Immature natural killer cell (primary cell): Measurements from ENCODE around the gene HOXB7. TPM values are rescaled to one million over a fixed set of nuclear protein-coding genes. Genes with fewer than 3 reads are reported as not detected.

Source experiments
- DNase-seq, 3 donors: peaks; one replicate each; pipeline ENCODE4 v3.0.0; 2022; ENCODE audit warnings: mixed read lengths in 1 of 3
- H3K27ac Mint-ChIP-seq, 6 donors: one replicate each; pipeline ENCODE4 v1.8.0; 2020; ENCODE audit warnings: mixed read lengths in 6 of 6, mild to moderate bottlenecking in 5 of 6, inconsistent platforms in 4 of 6, moderate library complexity in 3 of 6
- H3K27me3 Mint-ChIP-seq, 3 donors: one replicate each; pipeline ENCODE4 v1.8.0; 2020 to 2021; ENCODE audit warnings: low read depth in 3 of 3, mild to moderate bottlenecking in 3 of 3, mixed read lengths in 3 of 3, moderate library complexity in 3 of 3, inconsistent platforms in 1 of 3
- H3K36me3 Mint-ChIP-seq, 3 donors: one replicate each; pipeline ENCODE4 v1.8.0; 2020; ENCODE audit warnings: mixed read lengths in 3 of 3, inconsistent platforms in 2 of 3, mild to moderate bottlenecking in 2 of 3
- H3K4me1 Mint-ChIP-seq, 2 donors: one replicate each; pipeline ENCODE4 v1.8.0; 2020; ENCODE audit warnings: inconsistent platforms in 2 of 2, mild to moderate bottlenecking in 2 of 2, mixed read lengths in 2 of 2, moderate library complexity in 1 of 2
- H3K4me3 Mint-ChIP-seq, 5 donors: one replicate each; pipeline ENCODE4 v1.8.0; 2020; ENCODE audit warnings: mild to moderate bottlenecking in 5 of 5, mixed read lengths in 5 of 5, inconsistent platforms in 3 of 5, moderate library complexity in 3 of 5
- H3K9me3 Mint-ChIP-seq, 6 donors: one replicate each; pipeline ENCODE4 v1.8.0; 2020; ENCODE audit warnings: mild to moderate bottlenecking in 6 of 6, mixed read lengths in 6 of 6, inconsistent platforms in 4 of 6, moderate library complexity in 3 of 6
- polyA plus RNA-seq, 3 donors: library from polyadenylated mRNA; unstranded; fragments of 300-500 nt; fragmentation: Illumina TruSeq; gene quantifications; one replicate each; pipeline ENCODE4 v1.2.3, GENCODE V29; 2021

HOXB7 gene
- polyA plus RNA-seq, 3 donors from 2014 or later: 0.39 to 1.8 (median 1.5) TPM

GRCh38 chr17:48596735-48597527, 13.9 kb downstream of the HOXB7 start:
- peaks cover 43 to 57% of the 10 kb centered on the region in 2 donors for H3K4me1 Mint-ChIP-seq
- H3K27ac Mint-ChIP-seq: peak overlapping the region in 1 of 6 donors; percentile 35
- H3K9me3 Mint-ChIP-seq: no peaks in the 10 kb centered on the region
- H3K4me3 Mint-ChIP-seq: peak overlapping the region; percentile 82 to 91 (median 86)
- peaks cover 0 to 3% (median 3%) of the 10 kb centered on the region in 3 donors for H3K36me3 Mint-ChIP-seq
- DNase-seq: no peak
- H3K27me3 Mint-ChIP-seq: peaks cover 46 to 67% (median 55%) of the 10 kb centered on the region in 3 donors

DNA sequence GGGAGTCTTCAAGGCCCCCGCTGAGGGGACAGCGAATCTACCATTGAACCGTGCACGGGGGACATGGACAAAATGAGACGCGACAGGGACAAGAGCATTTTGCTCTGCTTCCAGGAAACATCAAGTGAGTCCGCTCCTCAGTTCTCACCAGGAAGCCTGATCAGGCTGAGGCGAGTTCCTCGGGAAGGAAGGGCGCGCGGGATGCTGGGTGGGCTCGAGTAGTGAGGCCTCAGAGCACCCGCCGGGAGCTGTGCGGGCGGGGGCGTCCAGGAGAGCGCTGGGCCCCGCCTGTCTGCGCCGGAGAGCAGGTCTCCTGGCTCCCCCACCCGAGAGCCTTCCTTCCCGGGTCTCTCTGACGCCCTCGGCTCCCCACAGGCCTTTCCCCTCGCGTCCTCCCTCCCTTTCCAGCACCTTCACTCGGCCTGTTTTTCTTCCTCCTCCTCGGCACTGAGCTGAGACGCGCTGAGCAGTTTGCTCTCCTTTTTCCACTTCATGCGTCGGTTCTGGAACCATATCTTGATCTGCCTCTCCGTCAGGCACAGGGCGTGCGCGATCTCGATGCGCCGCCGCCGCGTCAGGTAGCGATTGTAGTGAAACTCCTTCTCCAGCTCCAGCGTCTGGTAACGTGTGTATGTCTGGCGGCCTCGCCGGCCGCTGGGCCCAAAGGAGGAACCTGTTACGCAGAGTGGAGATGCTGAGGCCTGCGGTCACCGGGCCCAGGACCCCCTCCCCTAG, 14.7 kb downstream of the HOXB7 start:
- peaks cover 50 to 69% (median 54%) of the 10 kb centered on the region in 3 donors for H3K27me3 Mint-ChIP-seq
- no peak for DNase-seq
- no peaks in the 10 kb centered on the region for H3K9me3 Mint-ChIP-seq
- H3K4me3 Mint-ChIP-seq: peak overlapping the region; percentile 63 to 91 (median 82)
- H3K36me3 Mint-ChIP-seq: peaks cover 0 to 3% (median 3%) of the 10 kb centered on the region in 3 donors
- H3K27ac Mint-ChIP-seq: peak overlapping the region in 1 of 6 donors; percentile 22
- H3K4me1 Mint-ChIP-seq: peaks cover 42 to 59% of the 10 kb centered on the region in 2 donors

DNA sequence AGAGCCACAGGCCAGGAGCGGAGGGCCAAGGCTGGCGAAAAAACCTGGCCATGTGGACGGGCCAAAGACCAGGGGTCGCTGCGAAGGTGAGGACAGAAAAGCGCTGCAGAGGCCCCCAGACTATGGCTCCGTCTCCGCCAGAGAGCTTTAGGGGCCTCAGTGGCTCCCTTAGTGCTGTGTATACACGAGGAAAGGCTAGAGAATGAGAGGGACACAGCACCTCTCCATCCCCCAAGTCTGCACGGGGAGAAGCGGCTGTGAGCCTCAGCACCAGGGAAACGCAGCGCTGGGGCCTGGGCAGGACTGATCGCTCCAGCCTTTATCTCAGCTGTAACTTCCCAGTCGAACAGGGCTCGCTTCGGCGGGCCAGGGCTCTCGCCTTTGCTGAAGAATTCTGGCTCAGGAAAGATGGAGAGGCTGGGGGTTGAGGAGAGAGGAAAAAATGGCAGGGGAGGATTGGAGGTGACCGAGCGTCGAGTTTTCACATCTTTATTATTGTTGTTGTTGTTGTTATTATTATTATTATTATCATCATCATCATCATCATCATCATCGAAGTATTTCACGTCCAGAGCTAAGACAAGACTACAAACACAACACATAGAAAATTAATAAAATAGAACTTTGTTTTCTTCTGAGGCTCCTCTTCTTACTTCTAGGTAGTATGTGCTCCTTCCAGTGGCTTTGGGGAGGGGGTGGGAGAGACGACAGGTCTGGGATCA, 15.4 kb downstream of the HOXB7 start:
- peaks cover 0 to 3% (median 3%) of the 10 kb centered on the region in 3 donors for H3K36me3 Mint-ChIP-seq
- H3K27ac Mint-ChIP-seq: no peak overlapping the region
- DNase-seq: no peak
- no peaks in the 10 kb centered on the region for H3K9me3 Mint-ChIP-seq
- H3K4me1 Mint-ChIP-seq: peaks cover 42 to 61% of the 10 kb centered on the region in 2 donors
- H3K27me3 Mint-ChIP-seq: peaks cover 48 to 64% (median 51%) of the 10 kb centered on the region in 3 donors
- H3K4me3 Mint-ChIP-seq: peak overlapping the region in 3 of 5 donors; percentile 7 to 47 (median 42)

DNA sequence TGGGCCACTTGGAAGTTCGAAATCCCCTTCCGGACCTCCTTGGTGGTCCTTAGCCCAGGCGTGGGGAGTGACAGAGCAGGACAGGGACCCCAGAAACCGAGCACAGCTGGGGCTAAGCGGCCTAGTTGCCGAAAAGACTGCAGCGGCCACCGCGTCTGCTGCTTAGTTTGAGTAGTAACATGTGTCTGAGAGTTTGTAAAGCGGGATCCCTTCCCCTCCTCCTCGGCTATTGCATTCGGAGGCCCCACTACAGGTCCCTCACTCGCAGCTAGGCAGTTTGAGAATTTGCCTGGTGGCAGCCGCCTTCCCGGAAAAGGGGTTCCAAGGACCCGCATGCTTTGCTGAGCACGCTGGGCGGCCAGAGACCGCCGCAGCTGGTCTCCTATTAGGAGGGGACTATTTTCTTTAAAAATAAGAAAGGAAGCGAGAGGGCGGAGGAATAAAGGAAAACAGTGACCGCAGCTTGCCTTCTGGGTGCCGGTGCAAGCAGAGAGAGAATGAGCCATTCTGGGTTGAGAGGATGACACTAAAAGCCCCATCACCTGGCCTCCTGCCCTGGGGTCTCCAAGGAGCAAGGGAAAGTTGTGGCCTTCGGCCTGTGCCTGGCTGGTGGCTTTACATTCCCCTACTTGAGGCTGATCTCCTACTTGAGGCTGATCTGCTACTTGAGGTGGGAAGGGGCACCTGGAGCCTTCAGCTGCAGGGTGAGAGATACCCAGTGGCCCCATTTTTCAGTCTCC, 16.1 kb downstream of the HOXB7 start:
- H3K4me3 Mint-ChIP-seq: peak overlapping the region in 1 of 5 donors; percentile 42

DNA sequence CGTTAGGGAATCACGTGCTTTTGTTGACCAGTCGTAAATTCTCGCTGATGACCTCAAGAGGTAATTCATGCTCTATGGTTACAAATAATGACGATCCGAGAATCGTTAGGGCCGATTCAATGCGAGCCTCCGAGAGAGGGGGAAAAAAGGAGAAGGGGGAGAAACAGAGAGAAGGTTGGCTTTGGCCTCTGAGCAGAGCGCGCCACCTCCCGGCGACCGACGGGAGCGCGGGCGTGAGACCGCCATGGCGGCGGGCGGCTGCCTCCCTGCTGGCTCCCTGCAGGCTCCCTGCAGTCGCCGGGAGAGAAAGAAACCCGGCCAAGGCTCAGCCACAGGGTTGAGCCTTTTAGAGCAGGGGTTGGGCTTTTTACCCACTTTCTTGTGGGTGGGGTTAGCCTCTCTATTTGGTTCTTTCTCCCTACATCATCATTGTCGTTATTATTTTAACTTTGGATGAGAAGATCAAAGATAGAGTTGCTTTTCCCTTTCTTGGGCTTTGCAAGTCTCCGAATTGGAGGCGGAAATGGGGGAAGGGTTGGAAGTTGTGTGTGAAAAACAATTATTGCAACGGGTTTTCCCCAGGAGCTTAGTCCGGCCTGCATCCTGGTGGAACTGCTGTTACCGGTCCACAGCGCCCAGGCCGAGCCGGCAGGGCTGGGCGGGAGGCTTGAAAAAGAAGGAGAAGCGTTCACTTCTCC, 16.8 kb downstream of the HOXB7 start:
- peaks cover 42 to 59% of the 10 kb centered on the region in 2 donors for H3K4me1 Mint-ChIP-seq
- no peaks in the 10 kb centered on the region for H3K9me3 Mint-ChIP-seq
- H3K27ac Mint-ChIP-seq: no peak overlapping the region

More for the DNA sequence above, 16.1 kb downstream of the HOXB7 start:
- Mint-ChIP-seq H3K4me1 (peaks cover 42 to 61% of the 10 kb centered on the region in 2 donors), H3K36me3 (peaks cover 0 to 3% (median 3%) of the 10 kb centered on the region in 3 donors), H3K9me3 (no peaks in the 10 kb centered on the region), H3K27me3 (peaks cover 43 to 67% (median 44%) of the 10 kb centered on the region in 3 donors), H3K27ac (no peak overlapping the region)
- no peak for DNase-seq

GRCh38 chr17:48593126-48593829, 17.5 kb downstream of the HOXB7 start, which contains the start of gene HOXB5:
Gene HOXB5 (minus strand): TSS chr17:48593779. CDS start chr17:48593682, 97 bp downstream.
- Mint-ChIP-seq H3K36me3 (peaks cover 0 to 3% (median 3%) of the 10 kb centered on the region in 3 donors), H3K9me3 (no peaks in the 10 kb centered on the region), H3K4me3 (peak within 1 kb of the TSS; percentile 78 to 88 (median 83)), H3K4me1 (peaks cover 35 to 52% of the 10 kb centered on the region in 2 donors), H3K27me3 (peaks cover 37 to 59% (median 43%) of the 10 kb centered on the region in 3 donors), H3K27ac (peak within 1 kb of the TSS in 1 of 6 donors; percentile 20)
- no peak for DNase-seq

More for the DNA sequence above, 16.8 kb downstream of the HOXB7 start:
- Mint-ChIP-seq H3K4me3 (peak overlapping the region; percentile 78 to 88 (median 83)), H3K27me3 (peaks cover 38 to 65% (median 43%) of the 10 kb centered on the region in 3 donors), H3K36me3 (peaks cover 0 to 3% (median 3%) of the 10 kb centered on the region in 3 donors)
- DNase-seq: peak; percentile 74 to 80 (median 78)

DNA sequence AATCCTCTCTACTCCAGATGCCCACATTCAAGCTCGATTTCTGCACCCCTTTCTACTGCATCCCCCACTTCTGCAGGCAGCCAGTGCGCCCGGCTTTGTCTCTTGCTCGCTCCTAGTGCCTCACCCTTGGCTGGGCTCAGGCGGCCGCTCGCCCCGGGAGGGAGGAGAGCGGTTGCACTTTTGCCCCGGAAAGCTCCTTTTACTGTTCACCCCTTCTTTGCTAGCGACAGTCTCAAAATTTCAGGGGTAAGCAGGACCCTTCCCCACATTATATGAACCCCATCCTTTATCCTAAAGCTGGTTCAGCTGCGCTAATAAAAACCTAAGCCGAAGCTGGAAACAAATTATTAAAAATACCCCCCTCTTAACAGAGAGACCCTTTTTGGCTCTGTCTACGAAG, 18.2 kb downstream of the HOXB7 start:
- no peak for DNase-seq
- H3K36me3 Mint-ChIP-seq: peaks cover 0 to 3% (median 3%) of the 10 kb centered on the region in 3 donors
- peak overlapping the region; percentile 78 to 88 (median 83) for H3K4me3 Mint-ChIP-seq
- no peak overlapping the region for H3K27ac Mint-ChIP-seq
- H3K4me1 Mint-ChIP-seq: peaks cover 29 to 45% of the 10 kb centered on the region in 2 donors
- H3K9me3 Mint-ChIP-seq: no peaks in the 10 kb centered on the region
- peaks cover 32 to 54% (median 41%) of the 10 kb centered on the region in 3 donors for H3K27me3 Mint-ChIP-seq

- no peak overlapping the region for H3K27ac Mint-ChIP-seq
- no peaks in the 10 kb centered on the region for H3K9me3 Mint-ChIP-seq
- H3K27me3 Mint-ChIP-seq: peaks cover 29 to 49% (median 42%) of the 10 kb centered on the region in 3 donors
- peak overlapping the region in 2 of 5 donors; percentile 38 to 83 for H3K4me3 Mint-ChIP-seq
- H3K36me3 Mint-ChIP-seq: peaks cover 0 to 3% (median 3%) of the 10 kb centered on the region in 3 donors
- no peak for DNase-seq
- peaks cover 24 to 40% of the 10 kb centered on the region in 2 donors for H3K4me1 Mint-ChIP-seq
Observed at GRCh38 chr17:48592057-48592514, 18.7 kb downstream of the HOXB7 start.

DNA sequence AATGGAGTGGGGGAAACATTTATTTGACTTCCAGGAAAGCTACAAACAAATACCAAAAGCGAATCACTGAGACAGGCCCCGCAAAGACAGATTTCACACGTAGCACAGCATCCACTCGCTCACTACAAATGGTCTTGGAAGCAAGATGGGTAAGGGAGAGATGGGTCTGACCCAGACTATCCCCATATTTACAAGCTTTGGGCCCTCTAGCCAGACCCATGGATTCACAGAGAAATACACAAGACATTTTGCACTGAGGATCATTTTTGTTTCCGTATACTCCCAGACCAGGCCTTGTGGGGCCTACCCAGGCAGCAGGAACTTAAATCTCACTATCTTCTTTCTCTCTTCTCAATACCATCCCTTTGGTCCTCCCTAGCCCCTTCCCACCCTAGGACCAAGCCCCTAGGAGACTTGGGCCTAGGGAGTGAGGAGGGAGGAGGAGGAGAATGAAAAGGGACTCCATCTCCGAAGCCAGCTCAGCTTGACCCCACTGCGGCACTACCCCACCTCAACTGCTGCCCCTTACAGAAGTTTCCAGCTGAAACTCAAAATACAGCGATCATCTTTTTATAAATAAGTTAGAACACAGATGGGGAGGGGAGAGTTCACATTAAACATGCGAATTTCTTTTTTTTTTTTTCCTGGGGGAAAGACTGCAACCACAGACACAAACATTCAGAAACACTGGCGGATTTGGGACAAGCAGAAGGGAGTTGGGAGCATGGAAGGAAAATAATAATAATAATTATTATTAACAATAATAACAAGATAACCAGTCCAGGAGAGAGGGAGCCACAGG, 19.4 kb downstream of the HOXB7 start:
- H3K36me3 Mint-ChIP-seq: peaks cover 0 to 3% (median 3%) of the 10 kb centered on the region in 3 donors
- peaks cover 20 to 36% of the 10 kb centered on the region in 2 donors for H3K4me1 Mint-ChIP-seq
- H3K27me3 Mint-ChIP-seq: peaks cover 23 to 45% (median 39%) of the 10 kb centered on the region in 3 donors
- peak overlapping the region in 2 of 5 donors; percentile 38 to 83 for H3K4me3 Mint-ChIP-seq
- no peaks in the 10 kb centered on the region for H3K9me3 Mint-ChIP-seq
- no peak for DNase-seq
- no peak overlapping the region for H3K27ac Mint-ChIP-seq

GRCh38 chr17:48590607-48591161, 20.1 kb downstream of the HOXB7 start:
- no peak overlapping the region for H3K27ac Mint-ChIP-seq
- H3K9me3 Mint-ChIP-seq: no peaks in the 10 kb centered on the region
- peaks cover 25 to 36% of the 10 kb centered on the region in 2 donors for H3K4me1 Mint-ChIP-seq
- peak overlapping the region in 1 of 5 donors; percentile 38 for H3K4me3 Mint-ChIP-seq
- no peaks in the 10 kb centered on the region for H3K36me3 Mint-ChIP-seq
- H3K27me3 Mint-ChIP-seq: peaks cover 22 to 47% (median 38%) of the 10 kb centered on the region in 3 donors
- no peak for DNase-seq
